ENCODE results near the gene SNAI3. TPM values are rescaled to one million over a fixed set of nuclear protein-coding genes. Genes with fewer than 3 reads are reported as not detected.

The SNAI3 gene
- total and polyA plus RNA-seq, 2 of the 8 experiments (the other 6 are each of a cell fraction or from before 2014, with no cell fraction given) = 8.5 to 13.3 TPM

- CTCF ChIA-PET (ENCODE audit: partially characterized antibody) = interaction anchor here (1.9 to 2.3 kb wide), 2 partner anchors 12 to 20 kb away, joined by 8 to 9 read pairs; no protein-coding TSS in a partner anchor
- Histone ChIP-seq H3K4me2 (ENCODE audit: insufficient read depth in 1 of 2, low read depth in 2 of 2, low read length in 2 of 2) (no peak overlapping the region), H2BK20ac (ENCODE audit: low read length) (no peak overlapping the region), H4K5ac (ENCODE audit: insufficient read length, low read depth, low read length) (no peak overlapping the region), H3K56ac (replicated peaks; ENCODE audit: insufficient read length, low read depth, low read length) (no peak overlapping the region), H3K4me3 (ENCODE audit: extremely low read depth in 1 of 4, insufficient read depth in 2 of 4, low read depth in 3 of 4, low read length in 4 of 4) (no peak overlapping the region), H3K4ac (replicated peaks; ENCODE audit: insufficient read length, low read depth, low read length) (no peak overlapping the region), H3K9ac (replicated peaks in 1 of 4; ENCODE audit: extremely low read depth in 1 of 4, low read depth in 3 of 4, low read length in 3 of 4) (no peak overlapping the region), H3K27me3 (replicated peaks in 1 of 4; ENCODE audit: control insufficient read depth in 3 of 4, extremely low read depth in 1 of 4, insufficient read depth in 3 of 4, low read length in 3 of 4) (no peaks in the 10 kb centered on the region; a peak in 2 of 7 replicates), H3K36me3 (ENCODE audit: control insufficient read depth in 2 of 4, insufficient read depth in 4 of 4, low read length in 3 of 4) (peaks cover 0 to 9% (median 4%) of the 10 kb centered on the region in 4 experiments; a peak in 3 of 8 replicates), H3K79me1 (ENCODE audit: low read depth, low read length) (no peaks in the 10 kb centered on the region), H2BK120ac (replicated peaks; ENCODE audit: low read depth, low read length) (no peak overlapping the region), H2BK5ac (ENCODE audit: low read depth, low read length) (no peak overlapping the region), H3K23me2 (ENCODE audit: low read depth, low read length) (no peaks in the 10 kb centered on the region), H3K4me1 (replicated peaks in 1 of 4; ENCODE audit: control insufficient read depth in 3 of 4, insufficient read depth in 4 of 4, low read length in 3 of 4) (peaks cover 0 to 2% (median 0%) of the 10 kb centered on the region in 4 experiments; a peak in 3 of 7 replicates), H4K91ac (replicated peaks; ENCODE audit: insufficient read length, low read length) (no peak overlapping the region), H3K18ac (ENCODE audit: extremely low read depth, low read length) (no peak overlapping the region), H3K27ac (ENCODE audit: low read depth, low read length) (no peak overlapping the region), H2BK15ac (ENCODE audit: low read length) (no peak overlapping the region), H4K8ac (ENCODE audit: extremely low read depth, insufficient read depth, low read length) (no peak overlapping the region), H3K14ac (ENCODE audit: insufficient read length) (no peak overlapping the region), H2AFZ (ENCODE audit: low read length) (no peak overlapping the region), H2AK5ac (ENCODE audit: low read depth, low read length) (no peak overlapping the region), H3K79me2 (ENCODE audit: control insufficient read depth in 1 of 2, insufficient read depth in 2 of 2, low read length in 2 of 2) (no peaks in the 10 kb centered on the region), H4K20me1 (replicated peaks in 1 of 2; ENCODE audit: control insufficient read depth in 1 of 2, insufficient read depth in 2 of 2, low read length in 2 of 2) (peaks cover 0 to 1% of the 10 kb centered on the region in 2 experiments), H3K23ac (ENCODE audit: insufficient read length) (no peak overlapping the region), H2BK12ac (ENCODE audit: low read depth, low read length) (no peak overlapping the region), H3K9me3 (ENCODE audit: insufficient read depth in 2 of 2, low read depth in 1 of 2, low read length in 1 of 2) (no peaks in the 10 kb centered on the region)
- FAIRE-seq (no peak), DNase-seq (ENCODE audit: low read depth in 1 of 2, low spot score in 2 of 2) (no peak)
- POLR2A ChIA-PET (ENCODE audit: partially characterized antibody) = no interaction called here
- WGBS, 2 experiments (ENCODE audit: extremely low coverage in 1 of 2, insufficient coverage in 1 of 2, insufficient read length in 1 of 2, insufficient replicate concordance in 2 of 2, low coverage in 1 of 2, low lambda C conversion rate in 2 of 2, missing lambda C conversion rate in 1 of 2) = 78% methylated on average over 10 of the region's 10 CpGs; no CpG with 5 or more reads in 1 of the 2 experiments
- TF ChIP-seq BRCA1 (IDR thresholded peaks at IDR 0.05; ENCODE audit: low read depth, low read length) (no peak), BACH1 (IDR thresholded peaks at IDR 0.05; ENCODE audit: low read length) (no peak), SAP30 (IDR thresholded peaks at IDR 0.05; ENCODE audit: insufficient read depth, insufficient replicate concordance, low read length) (no peak), ATF2 (IDR thresholded peaks at IDR 0.05; ENCODE audit: low read length) (no peak), NANOG (IDR thresholded peaks at IDR 0.05; ENCODE audit: insufficient read depth, low read depth, low read length, poor library complexity, severe bottlenecking) (no peak)
These were observed 6.6 kb upstream of the SNAI3 start for GRCh38 chr16:88692861-88693260.

Data from H1 (cell line).